GM19193 (cell line): ENCODE results near the gene SMIM45.

Experiments
- POLR2A ChIP-seq: IDR thresholded peaks from 4 replicates; pipeline ENCODE4 v1.6.1; 2011; ENCODE audit not compliant: insufficient read depth, insufficient read length; ENCODE audit errors: extremely low read depth

Gene SMIM45

GRCh38 chr22:41939981-41940831, 11.7 kb upstream of the SMIM45 start:
- TF ChIP-seq POLR2A = peak; percentile 83

DNA sequence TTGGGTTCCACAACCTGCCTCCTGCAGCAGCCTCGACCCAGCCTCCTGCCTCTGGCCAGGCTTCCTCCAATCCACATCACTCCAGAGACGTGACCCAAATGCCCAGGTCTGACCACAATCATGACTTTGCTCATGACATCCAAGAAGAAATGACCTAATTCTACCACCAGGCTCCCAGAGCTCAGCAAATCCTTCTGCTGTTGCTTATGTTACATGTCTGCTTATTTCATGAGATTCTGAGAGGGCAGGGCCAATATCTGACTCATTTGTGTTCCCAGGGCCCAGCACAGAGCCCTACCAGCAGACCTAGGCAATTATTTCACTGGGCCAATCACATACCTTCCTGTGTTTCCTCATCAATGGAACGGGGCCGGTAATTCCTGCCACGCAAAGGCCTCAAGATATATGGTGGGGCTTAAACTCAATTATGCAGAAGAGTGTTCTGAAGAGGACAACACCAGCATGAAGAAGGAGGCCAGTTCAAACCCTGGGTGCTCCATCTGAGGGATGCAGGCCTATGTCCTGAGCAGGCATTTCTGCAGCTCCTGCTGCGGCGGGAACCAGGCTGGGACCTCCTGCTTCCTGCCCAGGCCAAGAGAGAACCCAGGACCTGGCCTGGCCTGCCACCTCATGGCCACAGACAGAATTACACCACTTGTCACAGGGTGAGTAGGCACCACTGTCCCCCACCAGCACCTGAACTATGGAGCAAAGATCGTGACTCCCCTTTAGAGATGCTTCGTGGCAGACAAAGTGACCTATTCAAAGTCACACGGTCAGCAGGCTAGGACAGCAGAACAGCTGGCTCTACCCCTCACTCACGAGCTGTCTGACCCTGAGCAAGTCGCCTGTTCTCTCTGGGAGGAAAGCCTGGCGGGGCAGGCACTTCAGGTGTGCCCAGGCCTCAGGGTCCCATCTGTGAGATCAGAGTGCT, 10.9 kb upstream of the SMIM45 start:
- no peak for TF ChIP-seq POLR2A

DNA sequence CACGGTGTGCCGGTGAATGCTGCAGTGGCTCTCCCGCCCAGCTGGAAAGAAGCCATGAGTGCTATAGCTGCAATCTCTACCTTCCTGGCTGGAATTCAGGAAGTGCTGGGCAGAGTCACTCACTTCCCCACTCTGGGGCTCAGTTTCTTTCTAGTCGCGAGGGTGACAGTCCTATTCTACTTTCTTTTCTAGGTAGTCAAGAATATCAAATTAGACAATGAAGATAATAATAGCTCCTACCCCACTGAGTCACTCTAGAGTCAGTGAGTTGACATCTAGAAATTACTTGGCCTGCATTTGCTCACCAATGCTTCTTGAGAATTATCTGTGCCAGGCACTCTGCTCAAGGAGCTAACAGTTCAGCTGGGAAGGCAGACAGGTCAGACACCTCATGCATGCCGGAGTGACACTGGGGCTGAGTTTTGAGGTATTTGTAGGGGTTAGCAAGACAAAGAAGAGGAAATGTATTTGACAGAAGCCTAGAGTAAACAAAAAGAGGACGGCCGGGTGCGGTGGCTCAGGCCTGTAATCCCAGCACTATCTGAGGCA, 8.2 kb upstream of the SMIM45 start:
- TF ChIP-seq POLR2A = no peak

- TF ChIP-seq POLR2A = peak; percentile 78
Measured at GRCh38 chr22:41946629-41947423, 5.1 kb upstream of the SMIM45 start, which contains the start of gene CENPM. CENPM (minus strand) TSS chr22:41947152; CDS start chr22:41947076, 76 bp downstream.

GRCh38 chr22:41947424-41948080, 4.4 kb upstream of the SMIM45 start:
- TF ChIP-seq POLR2A = no peak

DNA sequence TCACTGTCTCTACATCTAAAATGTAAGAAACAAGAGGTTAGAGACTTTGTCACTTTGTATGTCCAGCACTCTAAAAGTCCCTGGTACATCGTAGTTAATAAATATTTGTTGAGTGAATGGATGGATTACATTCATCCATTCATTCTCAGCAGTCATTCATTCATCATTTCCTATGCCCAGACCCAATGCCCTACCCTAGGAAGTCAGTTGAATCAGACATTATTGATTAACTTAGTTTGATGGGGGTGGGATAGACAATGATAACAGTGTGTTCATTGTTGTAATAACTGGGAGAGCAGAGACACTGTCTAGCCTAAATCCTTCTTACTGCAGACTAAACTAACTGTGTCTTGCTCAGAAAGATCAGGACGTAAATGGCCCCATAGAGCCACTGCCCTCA, 3.8 kb upstream of the SMIM45 start:
- TF ChIP-seq POLR2A = no peak

DNA sequence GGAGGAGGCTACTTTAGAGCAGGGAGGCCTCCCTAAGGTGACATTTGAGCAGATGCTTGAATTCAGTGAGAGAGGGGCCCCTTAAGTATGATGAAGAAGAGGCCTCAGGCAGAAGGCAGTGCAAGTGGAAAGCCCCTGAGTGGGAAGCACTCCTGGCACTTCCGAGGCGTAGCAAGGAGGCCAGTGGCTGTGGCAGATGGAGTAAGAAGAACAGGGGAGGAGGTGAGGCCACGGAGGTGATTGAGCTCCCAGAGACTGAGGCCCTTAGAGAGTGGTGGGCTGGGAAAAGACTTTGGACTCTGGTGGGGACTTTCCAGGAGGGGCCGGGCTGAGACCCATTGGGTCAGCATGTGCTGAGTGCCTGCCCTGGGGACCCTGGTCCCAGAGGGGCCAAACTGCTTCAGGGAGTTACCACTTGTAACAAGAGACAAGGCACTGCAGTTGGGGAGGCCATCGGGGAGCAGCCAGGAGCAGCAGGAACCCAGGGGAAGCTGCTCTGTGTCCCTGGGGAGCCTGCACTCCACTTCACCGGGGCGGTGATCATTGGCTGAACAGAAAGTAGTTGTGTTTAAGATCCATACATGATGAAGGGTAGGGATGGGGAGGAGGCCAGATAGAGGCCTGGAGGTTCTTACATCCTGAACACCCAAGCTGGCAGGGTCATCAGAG, 2.5 kb upstream of the SMIM45 start:
- TF ChIP-seq POLR2A = peak; percentile 44

- TF ChIP-seq POLR2A = no peak
Measured at GRCh38 chr22:41952713-41953112, 763 bp downstream of the SMIM45 start.

- TF ChIP-seq POLR2A = no peak
Measured at GRCh38 chr22:41957941-41958556, 6.1 kb downstream of the SMIM45 start.

DNA sequence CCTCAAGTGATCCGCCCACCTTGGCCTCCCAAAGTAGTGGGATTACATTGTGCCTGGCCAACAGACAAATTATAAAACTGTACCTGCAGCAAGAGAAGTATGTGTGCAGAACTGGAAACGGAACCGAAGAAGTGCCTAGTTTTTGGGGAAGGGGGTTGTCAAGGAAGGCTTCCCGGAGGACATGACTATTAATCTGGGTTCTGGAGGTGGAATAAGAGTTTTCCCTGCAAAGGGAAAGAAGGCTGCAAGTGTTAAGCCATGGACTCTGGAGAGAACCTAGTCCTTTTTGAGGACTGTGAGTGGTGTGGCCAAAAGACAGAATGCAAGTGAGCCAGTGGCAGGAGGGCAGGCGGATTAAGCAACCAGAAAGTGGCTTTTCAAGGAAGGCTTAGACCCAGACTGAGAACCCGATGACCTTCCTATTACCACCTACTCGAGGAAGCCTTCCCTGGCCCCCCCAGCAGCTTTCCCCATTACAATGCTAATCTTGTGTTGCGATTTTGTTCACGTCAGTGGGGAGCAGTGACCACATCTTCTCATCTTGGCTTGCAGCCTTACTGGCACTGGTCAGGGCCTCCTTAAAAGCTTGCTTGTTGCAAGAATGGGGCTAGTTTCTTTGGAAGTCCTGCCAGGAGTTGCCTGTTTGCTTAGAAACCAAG, 11.6 kb downstream of the SMIM45 start:
- no peak for TF ChIP-seq POLR2A

DNA sequence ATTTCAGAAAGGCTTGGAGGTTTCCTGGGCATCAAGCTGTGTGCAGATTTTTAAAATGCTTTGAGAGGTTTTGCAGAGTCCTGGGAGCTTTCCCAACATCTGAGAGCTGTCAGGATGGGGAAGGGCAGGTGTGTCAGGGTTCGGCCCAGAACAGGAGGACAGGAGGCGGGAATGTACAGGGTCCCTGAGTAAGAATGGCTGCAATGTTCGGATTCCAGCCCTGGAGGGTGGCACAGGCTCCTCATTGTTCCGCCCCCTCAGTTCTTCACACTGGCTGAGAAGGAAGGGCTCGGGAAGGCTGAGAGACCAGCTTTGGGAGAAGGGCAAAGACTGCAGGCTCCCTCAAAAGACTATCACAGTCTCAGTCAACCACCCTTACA, 12.2 kb downstream of the SMIM45 start:
- TF ChIP-seq POLR2A = no peak

DNA sequence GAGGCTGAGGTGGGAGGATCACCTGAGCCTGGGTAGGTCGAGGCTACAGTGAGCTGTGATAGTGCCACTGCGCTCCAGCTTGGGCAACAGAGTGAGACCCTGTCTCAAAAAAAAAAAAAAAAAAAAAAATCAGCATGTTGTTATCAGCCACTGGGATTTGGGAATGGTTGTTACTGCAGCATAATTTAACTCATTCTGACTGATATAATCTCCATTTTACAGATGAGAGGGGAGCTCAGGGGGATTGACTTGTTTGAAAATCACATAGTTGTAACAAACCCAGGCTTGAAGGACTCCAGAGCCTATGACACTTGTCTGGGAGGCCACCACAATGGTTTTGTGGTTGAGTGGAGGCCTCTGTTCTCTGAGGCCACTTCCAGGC, 14.3 kb downstream of the SMIM45 start:
- no peak for TF ChIP-seq POLR2A
